ENCODE results near the gene KDM4D. TPM values are rescaled to one million over a fixed set of nuclear protein-coding genes. Genes with fewer than 3 reads are reported as not detected.

The KDM4D gene
- total RNA-seq, 3 donors from 2014 or later (not counting 1 experiment from before 2014, with no cell fraction given) = 0.14 to 0.32 TPM; not detected in 1

DNA sequence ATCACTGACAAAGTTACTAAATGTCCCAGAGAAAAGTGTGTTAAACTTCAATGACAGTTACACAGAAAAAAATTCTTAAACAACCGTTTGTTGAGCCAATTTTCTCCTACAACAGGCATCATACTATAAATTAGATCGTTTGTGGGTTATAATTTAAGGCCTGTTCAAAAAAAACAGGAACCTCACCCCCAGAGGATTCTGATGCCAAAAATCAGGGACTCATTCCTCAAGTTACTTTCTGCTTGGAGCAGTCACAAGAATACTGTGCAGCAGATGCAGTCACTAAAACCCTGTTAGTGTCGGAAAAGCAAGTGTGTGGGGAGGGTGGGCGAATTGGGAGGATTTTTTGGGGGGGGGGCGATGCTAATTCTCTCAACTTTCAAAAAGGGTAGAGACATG, 810 bp upstream of the KDM4D start:
- Mint-ChIP-seq H3K36me3 (peaks cover 36% of the 10 kb centered on the region), H3K27me3 (ENCODE audit: low read depth in 2 of 2) (peaks cover 15 to 17% of the 10 kb centered on the region in 2 donors), H3K27ac (peak overlapping the region; percentile 91 to 98), H3K9me3 (no peaks in the 10 kb centered on the region), H3K4me1 (peaks cover 25 to 35% of the 10 kb centered on the region in 2 donors), H3K4me3 (peak overlapping the region; percentile 99)
- H3K27me3 ChIP-seq (ENCODE audit: control insufficient read depth, insufficient read depth, low read length) = no peaks in the 10 kb centered on the region
- ATAC-seq (no peak), DNase-seq (no peak)
- H3K9me3 ChIP-seq (ENCODE audit: control insufficient read depth, insufficient read depth, low read length) = no peaks in the 10 kb centered on the region
- TF ChIP-seq, protein P1, sequence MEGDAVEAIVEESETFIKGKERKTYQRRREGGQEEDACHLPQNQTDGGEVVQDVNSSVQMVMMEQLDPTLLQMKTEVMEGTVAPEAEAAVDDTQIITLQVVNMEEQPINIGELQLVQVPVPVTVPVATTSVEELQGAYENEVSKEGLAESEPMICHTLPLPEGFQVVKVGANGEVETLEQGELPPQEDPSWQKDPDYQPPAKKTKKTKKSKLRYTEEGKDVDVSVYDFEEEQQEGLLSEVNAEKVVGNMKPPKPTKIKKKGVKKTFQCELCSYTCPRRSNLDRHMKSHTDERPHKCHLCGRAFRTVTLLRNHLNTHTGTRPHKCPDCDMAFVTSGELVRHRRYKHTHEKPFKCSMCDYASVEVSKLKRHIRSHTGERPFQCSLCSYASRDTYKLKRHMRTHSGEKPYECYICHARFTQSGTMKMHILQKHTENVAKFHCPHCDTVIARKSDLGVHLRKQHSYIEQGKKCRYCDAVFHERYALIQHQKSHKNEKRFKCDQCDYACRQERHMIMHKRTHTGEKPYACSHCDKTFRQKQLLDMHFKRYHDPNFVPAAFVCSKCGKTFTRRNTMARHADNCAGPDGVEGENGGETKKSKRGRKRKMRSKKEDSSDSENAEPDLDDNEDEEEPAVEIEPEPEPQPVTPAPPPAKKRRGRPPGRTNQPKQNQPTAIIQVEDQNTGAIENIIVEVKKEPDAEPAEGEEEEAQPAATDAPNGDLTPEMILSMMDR (IDR thresholded peaks at IDR 0.05) = no peak
- H3K27ac ChIP-seq (ENCODE audit: low read length) = peak overlapping the region; percentile 71
- intact Hi-C loops (cut with micrococcal nuclease) = loop anchor here (1.0 to 2.0 kb wide), 4 partner anchors 96 to 817 kb away; partner anchors contain the start of genes FAM76B and SESN3
- 7% methylated on average over 2 of the region's 5 CpGs for WGBS (ENCODE audit: insufficient coverage)
- peaks cover 39% of the 10 kb centered on the region for H3K36me3 ChIP-seq (ENCODE audit: control insufficient read depth, insufficient read depth, low read length)
- H3K4me1 ChIP-seq (ENCODE audit: control insufficient read depth, insufficient read depth, low read length) = peaks cover 4% of the 10 kb centered on the region
- peak overlapping the region; percentile 68 for H3K4me3 ChIP-seq (ENCODE audit: low read length)

DNA sequence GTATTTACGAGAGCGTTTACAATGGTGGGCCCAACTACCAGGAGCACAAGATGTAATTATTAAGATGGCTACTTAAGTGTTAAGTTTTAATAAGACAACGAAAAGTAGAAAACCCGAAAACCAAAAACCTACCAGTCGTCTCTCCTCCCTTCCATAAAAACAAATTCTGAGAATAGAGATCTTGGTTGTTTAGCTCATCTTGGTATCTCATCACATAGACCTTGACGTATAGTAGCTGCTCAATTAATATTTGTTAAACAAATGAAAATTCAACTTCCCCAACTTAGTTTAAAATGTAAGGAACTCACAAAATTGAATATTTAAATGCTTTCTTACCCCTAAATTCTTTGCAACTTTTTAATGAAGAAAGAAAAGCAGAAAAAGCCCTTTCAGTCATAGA, 669 bp downstream of the KDM4D start:
- intact Hi-C loops (cut with micrococcal nuclease) = no loop called here
- no peaks in the 10 kb centered on the region for H3K27me3 ChIP-seq (ENCODE audit: control insufficient read depth, insufficient read depth, low read length)
- peaks cover 15 to 17% of the 10 kb centered on the region in 2 donors for H3K27me3 Mint-ChIP-seq (ENCODE audit: low read depth in 2 of 2)
- H3K36me3 ChIP-seq (ENCODE audit: control insufficient read depth, insufficient read depth, low read length) = peaks cover 24% of the 10 kb centered on the region
- no peak overlapping the region for H3K27ac ChIP-seq (ENCODE audit: low read length)
- H3K9me3 ChIP-seq (ENCODE audit: control insufficient read depth, insufficient read depth, low read length) = no peaks in the 10 kb centered on the region
- H3K27ac Mint-ChIP-seq = peak overlapping the region; percentile 91 to 98
- peak overlapping the region; percentile 99 for H3K4me3 Mint-ChIP-seq
- TF ChIP-seq, protein P1 (IDR thresholded peaks at IDR 0.05) = no peak
- ATAC-seq (no peak), DNase-seq (no peak)
- H3K4me3 ChIP-seq (ENCODE audit: low read length) = peak overlapping the region; percentile 68
- peaks cover 29% of the 10 kb centered on the region for H3K36me3 Mint-ChIP-seq
- H3K4me1 ChIP-seq (ENCODE audit: control insufficient read depth, insufficient read depth, low read length) = peaks cover 4% of the 10 kb centered on the region
- H3K4me1 Mint-ChIP-seq = peaks cover 20 to 30% of the 10 kb centered on the region in 2 donors
- H3K9me3 Mint-ChIP-seq = no peaks in the 10 kb centered on the region
- WGBS (ENCODE audit: insufficient coverage) = 47% methylated on average over 4 of the region's 6 CpGs

DNA sequence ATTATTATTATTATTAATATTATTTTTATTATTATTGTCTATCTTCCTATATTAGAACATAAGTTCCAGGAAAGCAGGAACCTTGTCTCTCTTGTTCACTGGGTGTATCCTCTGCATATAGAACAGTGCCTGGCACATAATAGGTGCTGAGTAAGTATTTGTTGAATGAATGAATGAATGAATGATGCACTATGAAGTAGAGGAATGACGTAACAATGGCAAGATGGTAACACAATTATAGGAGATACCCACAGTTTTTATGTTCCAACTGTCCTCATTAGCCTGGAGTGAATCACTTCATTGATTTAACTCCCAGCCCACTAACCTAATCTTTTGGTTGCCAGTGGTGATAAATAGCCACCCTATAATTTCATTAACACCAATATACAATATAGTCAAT, 2.1 kb downstream of the KDM4D start:
- no peaks in the 10 kb centered on the region for H3K9me3 Mint-ChIP-seq
- WGBS (ENCODE audit: insufficient coverage) = 100% methylated on average over 1 of the region's 1 CpG
- H3K4me3 Mint-ChIP-seq = no peak overlapping the region

More for the DNA sequence above, 2.1 kb downstream of the KDM4D start:
- TF ChIP-seq, protein P1 (IDR thresholded peaks at IDR 0.05) = no peak
- peaks cover 15% of the 10 kb centered on the region for H3K36me3 Mint-ChIP-seq
- DNase-seq (no peak), ATAC-seq (no peak)
- Histone ChIP-seq H3K4me1 (ENCODE audit: control insufficient read depth, insufficient read depth, low read length) (peaks cover 4% of the 10 kb centered on the region), H3K9me3 (ENCODE audit: control insufficient read depth, insufficient read depth, low read length) (no peaks in the 10 kb centered on the region), H3K36me3 (ENCODE audit: control insufficient read depth, insufficient read depth, low read length) (peaks cover 10% of the 10 kb centered on the region), H3K27me3 (ENCODE audit: control insufficient read depth, insufficient read depth, low read length) (no peaks in the 10 kb centered on the region), H3K27ac (ENCODE audit: low read length) (no peak overlapping the region), H3K4me3 (ENCODE audit: low read length) (no peak overlapping the region)
- H3K27ac Mint-ChIP-seq = no peak overlapping the region
- peaks cover 19 to 27% of the 10 kb centered on the region in 2 donors for H3K4me1 Mint-ChIP-seq
- H3K27me3 Mint-ChIP-seq (ENCODE audit: low read depth in 2 of 2) = peaks cover 15 to 17% of the 10 kb centered on the region in 2 donors
- intact Hi-C loops (cut with micrococcal nuclease) = no loop called here
